ENCODE data around the gene PDE6G. TPM values are rescaled to one million over a fixed set of nuclear protein-coding genes. Genes with fewer than 3 reads are reported as not detected.

PDE6G gene
- total RNA-seq, 2 experiments from 2014 or later: 8.9 to 11.4 TPM

- DNase-seq: no peak
- Mint-ChIP-seq H3K27me3 (no peaks in the 10 kb centered on the region), H3K27ac (peak overlapping the region; percentile 28), H3K4me3 (peak overlapping the region; percentile 39), H3K4me1 (ENCODE audit: low read depth) (peaks cover 15% of the 10 kb centered on the region), H3K9me3 (no peaks in the 10 kb centered on the region), H3K36me3 (ENCODE audit: low read depth) (peaks cover 4% of the 10 kb centered on the region)
- ChIA-PET CTCF (interaction anchor here (0.9 to 1.2 kb wide), 3 partner anchors 24 to 37 kb away, joined by 3 to 4 read pairs (median 4); no protein-coding TSS in a partner anchor), POLR2A (no interaction called here)
- TF ChIP-seq, protein P1, sequence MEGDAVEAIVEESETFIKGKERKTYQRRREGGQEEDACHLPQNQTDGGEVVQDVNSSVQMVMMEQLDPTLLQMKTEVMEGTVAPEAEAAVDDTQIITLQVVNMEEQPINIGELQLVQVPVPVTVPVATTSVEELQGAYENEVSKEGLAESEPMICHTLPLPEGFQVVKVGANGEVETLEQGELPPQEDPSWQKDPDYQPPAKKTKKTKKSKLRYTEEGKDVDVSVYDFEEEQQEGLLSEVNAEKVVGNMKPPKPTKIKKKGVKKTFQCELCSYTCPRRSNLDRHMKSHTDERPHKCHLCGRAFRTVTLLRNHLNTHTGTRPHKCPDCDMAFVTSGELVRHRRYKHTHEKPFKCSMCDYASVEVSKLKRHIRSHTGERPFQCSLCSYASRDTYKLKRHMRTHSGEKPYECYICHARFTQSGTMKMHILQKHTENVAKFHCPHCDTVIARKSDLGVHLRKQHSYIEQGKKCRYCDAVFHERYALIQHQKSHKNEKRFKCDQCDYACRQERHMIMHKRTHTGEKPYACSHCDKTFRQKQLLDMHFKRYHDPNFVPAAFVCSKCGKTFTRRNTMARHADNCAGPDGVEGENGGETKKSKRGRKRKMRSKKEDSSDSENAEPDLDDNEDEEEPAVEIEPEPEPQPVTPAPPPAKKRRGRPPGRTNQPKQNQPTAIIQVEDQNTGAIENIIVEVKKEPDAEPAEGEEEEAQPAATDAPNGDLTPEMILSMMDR (IDR thresholded peaks at IDR 0.05): no peak
- intact Hi-C loops (cut with micrococcal nuclease): no loop called here
- no peak for ATAC-seq
Measured at GRCh38 chr17:81638683-81639082, 17.7 kb downstream of the PDE6G start.

- intact Hi-C loops (cut with micrococcal nuclease): no loop called here
- H3K4me3 Mint-ChIP-seq: peak within 1 kb of the TSS; percentile 94
- H3K9me3 Mint-ChIP-seq: no peaks in the 10 kb centered on the region
- H3K27ac Mint-ChIP-seq: peak within 1 kb of the TSS; percentile 88
- DNase-seq (peak; percentile 80), ATAC-seq (peak; percentile 91)
- CTCF ChIA-PET: interaction anchor here (0.6 kb wide), 1 partner anchor 35 kb away, joined by 3 read pairs; no protein-coding TSS in a partner anchor
- peaks cover 9% of the 10 kb centered on the region for H3K36me3 Mint-ChIP-seq (ENCODE audit: low read depth)
- peaks cover 22% of the 10 kb centered on the region for H3K4me1 Mint-ChIP-seq (ENCODE audit: low read depth)
- POLR2A ChIA-PET: interaction anchor here (1.2 to 1.7 kb wide), 3 partner anchors 10 to 26 kb away, joined by 3 to 6 read pairs (median 3); no protein-coding TSS in a partner anchor
- TF ChIP-seq, protein P1 (IDR thresholded peaks at IDR 0.05): no peak
- no peaks in the 10 kb centered on the region for H3K27me3 Mint-ChIP-seq
Measured at GRCh38 chr17:81636505-81637288, 19.6 kb downstream of the PDE6G start, which contains the start of the genes NPLOC4 and TSPAN10. Gene NPLOC4 (minus strand): TSS chr17:81637112. CDS start chr17:81636930, 182 bp downstream. Gene TSPAN10 (plus strand): TSS chr17:81637196. CDS start chr17:81642413, 5,217 bp downstream.

DNA sequence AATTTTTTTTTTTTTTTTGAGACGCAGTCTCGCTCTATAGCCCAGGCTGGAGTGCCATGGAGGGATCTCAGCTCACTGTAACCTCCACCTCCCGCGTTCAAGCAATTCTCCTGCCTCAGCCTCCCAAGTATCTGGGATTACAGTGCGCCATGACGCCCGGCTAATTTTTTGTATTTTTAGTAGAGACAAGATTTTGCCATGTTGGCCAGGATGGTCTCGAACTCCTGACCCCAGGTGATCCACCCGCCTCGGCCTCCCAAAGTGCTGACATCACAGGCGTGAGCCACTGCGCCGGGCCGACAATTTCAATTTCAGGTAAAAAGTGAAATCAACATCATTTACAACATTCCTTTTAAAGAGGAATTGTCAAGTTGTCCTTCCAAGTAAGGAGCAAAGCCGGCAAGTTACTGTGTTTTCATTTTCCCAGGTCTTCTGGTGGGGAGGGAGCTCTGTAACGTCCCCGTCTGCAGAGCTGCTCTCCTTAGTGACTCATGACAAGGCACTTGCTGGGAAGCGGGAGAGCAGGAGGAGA, 20.3 kb downstream of the PDE6G start:
- DNase-seq: no peak
- Mint-ChIP-seq H3K9me3 (no peaks in the 10 kb centered on the region), H3K4me3 (peak overlapping the region; percentile 94), H3K27me3 (no peaks in the 10 kb centered on the region), H3K27ac (peak overlapping the region; percentile 88), H3K36me3 (ENCODE audit: low read depth) (peaks cover 14% of the 10 kb centered on the region), H3K4me1 (ENCODE audit: low read depth) (peaks cover 22% of the 10 kb centered on the region)
- TF ChIP-seq, protein P1 (IDR thresholded peaks at IDR 0.05): no peak
- intact Hi-C loops (cut with micrococcal nuclease): no loop called here
- CTCF ChIA-PET: interaction anchor here (0.5 to 1.4 kb wide), 2 partner anchors 35 to 61 kb away, joined by 3 to 5 read pairs; no protein-coding TSS in a partner anchor
- POLR2A ChIA-PET: interaction anchor here (0.7 to 1.3 kb wide), 3 partner anchors 16 to 387 kb away, joined by 3 to 4 read pairs (median 3); no protein-coding TSS in a partner anchor
- peak; percentile 11 for ATAC-seq

GRCh38 chr17:81635431-81635830, 20.9 kb downstream of the PDE6G start:
- DNase-seq: no peak
- Mint-ChIP-seq H3K4me3 (peak overlapping the region; percentile 94), H3K36me3 (ENCODE audit: low read depth) (peaks cover 14% of the 10 kb centered on the region), H3K9me3 (no peaks in the 10 kb centered on the region), H3K27me3 (no peaks in the 10 kb centered on the region), H3K27ac (peak overlapping the region; percentile 88), H3K4me1 (ENCODE audit: low read depth) (peaks cover 22% of the 10 kb centered on the region)
- TF ChIP-seq, protein P1 (IDR thresholded peaks at IDR 0.05): no peak
- POLR2A ChIA-PET: interaction anchor here (0.7 to 1.3 kb wide), 2 partner anchors 27 to 388 kb away, joined by 3 to 4 read pairs; no protein-coding TSS in a partner anchor
- CTCF ChIA-PET: interaction anchor here (0.5 to 1.4 kb wide), 2 partner anchors 34 to 60 kb away, joined by 3 to 5 read pairs; no protein-coding TSS in a partner anchor
- no peak for ATAC-seq
- intact Hi-C loops (cut with micrococcal nuclease): no loop called here

Data from activated CD8-positive, alpha-beta T cell treated with anti-CD3 and anti-CD28 coated beads for 36 hours (primary cell).